ENCODE measurements around the gene CREB5.

CREB5 gene

DNA sequence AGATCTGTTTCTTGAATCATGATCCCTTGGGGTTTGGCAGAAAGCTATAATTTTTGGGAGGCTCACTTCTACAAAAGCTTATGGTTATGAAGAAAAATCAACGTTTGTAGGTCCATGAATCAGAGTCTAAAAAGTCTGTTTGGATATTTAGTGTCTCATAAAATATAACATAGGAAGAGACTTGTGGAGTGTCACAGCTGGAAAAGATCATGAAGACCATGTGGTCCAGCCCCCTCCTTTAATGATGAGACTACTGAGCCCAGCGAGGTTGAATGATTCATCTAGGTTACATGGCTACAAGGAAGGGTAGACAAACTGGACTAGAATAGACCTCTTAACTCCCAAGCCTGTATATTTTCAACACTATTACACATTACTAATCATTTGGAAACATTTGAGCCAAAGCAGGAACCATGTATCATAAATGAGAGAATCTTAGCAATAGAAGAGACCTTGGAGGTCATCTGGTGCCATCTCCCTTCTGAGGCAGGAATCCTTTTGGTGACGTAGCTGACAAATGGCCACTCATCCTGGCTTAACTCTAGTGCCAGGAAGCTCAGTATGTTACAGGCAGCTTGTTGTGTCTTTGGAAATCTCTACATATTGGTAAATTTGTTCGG, 152.5 kb downstream of the CREB5 start:
- Histone ChIP-seq H3K27me3 (replicated peaks; ENCODE audit: control insufficient read depth, insufficient read depth, low read length) (no peaks in the 10 kb centered on the region), H3K4me3 (replicated peaks; ENCODE audit: low read depth, low read length) (no peak overlapping the region), H3K36me3 (ENCODE audit: control insufficient read depth, insufficient read depth, low read length) (no peaks in the 10 kb centered on the region)
- TF ChIP-seq, protein P1, sequence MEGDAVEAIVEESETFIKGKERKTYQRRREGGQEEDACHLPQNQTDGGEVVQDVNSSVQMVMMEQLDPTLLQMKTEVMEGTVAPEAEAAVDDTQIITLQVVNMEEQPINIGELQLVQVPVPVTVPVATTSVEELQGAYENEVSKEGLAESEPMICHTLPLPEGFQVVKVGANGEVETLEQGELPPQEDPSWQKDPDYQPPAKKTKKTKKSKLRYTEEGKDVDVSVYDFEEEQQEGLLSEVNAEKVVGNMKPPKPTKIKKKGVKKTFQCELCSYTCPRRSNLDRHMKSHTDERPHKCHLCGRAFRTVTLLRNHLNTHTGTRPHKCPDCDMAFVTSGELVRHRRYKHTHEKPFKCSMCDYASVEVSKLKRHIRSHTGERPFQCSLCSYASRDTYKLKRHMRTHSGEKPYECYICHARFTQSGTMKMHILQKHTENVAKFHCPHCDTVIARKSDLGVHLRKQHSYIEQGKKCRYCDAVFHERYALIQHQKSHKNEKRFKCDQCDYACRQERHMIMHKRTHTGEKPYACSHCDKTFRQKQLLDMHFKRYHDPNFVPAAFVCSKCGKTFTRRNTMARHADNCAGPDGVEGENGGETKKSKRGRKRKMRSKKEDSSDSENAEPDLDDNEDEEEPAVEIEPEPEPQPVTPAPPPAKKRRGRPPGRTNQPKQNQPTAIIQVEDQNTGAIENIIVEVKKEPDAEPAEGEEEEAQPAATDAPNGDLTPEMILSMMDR (IDR thresholded peaks at IDR 0.05; ENCODE audit: insufficient read depth, low read length, poor library complexity, severe bottlenecking) = no peak
- no peak for DNase-seq (ENCODE audit: extremely low read depth, insufficient read length)

DNA sequence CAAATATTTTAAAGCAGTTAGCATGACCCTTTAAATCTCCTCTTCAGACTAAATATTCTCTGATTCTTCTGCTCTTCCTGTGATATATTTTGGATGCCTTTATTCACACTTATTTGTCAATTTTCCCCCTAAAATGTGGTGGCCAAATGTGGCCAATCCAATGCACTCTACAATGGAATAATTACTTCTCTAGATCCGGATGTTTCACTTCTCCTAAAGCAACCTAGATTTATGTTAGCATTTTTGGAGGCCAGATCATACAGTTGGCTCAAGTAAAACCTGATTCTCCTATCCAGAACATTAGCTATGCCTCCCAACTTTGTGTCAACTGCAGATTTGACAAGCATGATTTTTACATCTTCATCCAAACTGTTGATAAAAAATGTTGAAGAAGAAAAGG, 153.7 kb downstream of the CREB5 start:
- Histone ChIP-seq H3K36me3 (ENCODE audit: control insufficient read depth, insufficient read depth, low read length) (no peaks in the 10 kb centered on the region), H3K27me3 (replicated peaks; ENCODE audit: control insufficient read depth, insufficient read depth, low read length) (no peaks in the 10 kb centered on the region), H3K4me3 (replicated peaks; ENCODE audit: low read depth, low read length) (no peak overlapping the region)
- TF ChIP-seq, protein P1 (IDR thresholded peaks at IDR 0.05; ENCODE audit: insufficient read depth, low read length, poor library complexity, severe bottlenecking) = no peak
- DNase-seq (ENCODE audit: extremely low read depth, insufficient read length) = no peak

DNA sequence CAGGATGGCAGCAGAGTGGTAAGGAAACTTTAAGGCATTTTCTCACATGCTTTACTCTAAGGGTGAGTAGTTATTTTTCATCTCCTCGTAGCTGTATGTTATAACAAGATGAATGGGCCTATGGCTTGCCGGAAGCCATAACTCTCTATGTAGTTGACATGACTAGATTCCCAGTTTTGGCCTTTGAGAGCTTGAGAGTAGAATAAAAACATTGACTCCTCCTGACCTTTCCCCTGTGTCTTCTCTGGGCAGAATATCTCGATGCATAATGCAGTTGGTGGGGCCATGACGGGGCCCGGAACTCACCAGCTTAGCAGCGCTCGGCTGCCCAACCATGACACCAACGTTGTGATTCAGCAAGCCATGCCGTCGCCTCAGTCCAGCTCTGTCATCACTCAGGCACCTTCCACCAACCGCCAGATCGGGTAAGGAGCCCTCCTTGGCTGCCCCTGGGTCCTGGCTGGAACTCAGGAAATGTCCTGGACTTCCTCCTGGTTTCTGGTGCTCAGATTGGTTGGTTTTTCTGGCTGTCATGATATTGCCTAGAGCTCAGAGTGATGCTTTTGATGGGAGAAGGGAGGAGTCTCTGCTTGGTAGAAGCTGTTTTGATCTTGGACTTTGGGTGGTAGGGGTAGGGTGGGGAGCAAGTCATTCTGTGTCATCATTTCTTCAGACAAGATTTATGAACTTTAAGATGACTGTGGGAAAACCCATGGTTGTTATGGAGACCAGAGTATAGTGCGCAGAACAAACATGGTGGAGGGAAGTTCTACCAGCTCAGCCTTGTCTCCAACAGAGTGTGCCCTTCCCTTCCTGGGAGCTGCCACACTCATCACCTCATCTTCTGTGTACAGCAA, 158.0 kb downstream of the CREB5 start:
- peak overlapping the region; percentile 30 for H3K4me3 ChIP-seq (replicated peaks; ENCODE audit: low read depth, low read length)
- peak; percentile 79 for DNase-seq (ENCODE audit: extremely low read depth, insufficient read length)
- TF ChIP-seq, protein P1 (IDR thresholded peaks at IDR 0.05; ENCODE audit: insufficient read depth, low read length, poor library complexity, severe bottlenecking) = no peak
- no peaks in the 10 kb centered on the region for H3K27me3 ChIP-seq (replicated peaks; ENCODE audit: control insufficient read depth, insufficient read depth, low read length)
- H3K36me3 ChIP-seq (ENCODE audit: control insufficient read depth, insufficient read depth, low read length) = no peaks in the 10 kb centered on the region

DNA sequence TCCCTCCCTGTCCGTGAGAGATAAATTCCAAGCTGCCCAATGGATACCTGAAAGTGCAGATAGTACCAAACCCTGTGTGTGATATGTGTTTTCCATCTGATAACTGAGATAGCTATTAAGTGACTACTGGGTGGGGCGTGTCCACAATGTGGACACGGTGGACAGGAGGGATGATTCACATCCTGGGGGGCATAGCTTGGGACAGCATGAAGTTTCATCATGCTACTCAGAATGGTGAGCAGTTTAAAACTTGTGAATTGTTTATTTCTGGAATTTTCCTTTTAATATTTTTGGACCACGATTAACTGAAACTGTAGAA, 158.6 kb downstream of the CREB5 start:
- Histone ChIP-seq H3K4me3 (replicated peaks; ENCODE audit: low read depth, low read length) (peak overlapping the region; percentile 30; the same call in 1 of the 2 replicates), H3K36me3 (ENCODE audit: control insufficient read depth, insufficient read depth, low read length) (no peaks in the 10 kb centered on the region), H3K27me3 (replicated peaks; ENCODE audit: control insufficient read depth, insufficient read depth, low read length) (no peaks in the 10 kb centered on the region)
- TF ChIP-seq, protein P1 (IDR thresholded peaks at IDR 0.05; ENCODE audit: insufficient read depth, low read length, poor library complexity, severe bottlenecking) = no peak
- no peak for DNase-seq (ENCODE audit: extremely low read depth, insufficient read length)

DNA sequence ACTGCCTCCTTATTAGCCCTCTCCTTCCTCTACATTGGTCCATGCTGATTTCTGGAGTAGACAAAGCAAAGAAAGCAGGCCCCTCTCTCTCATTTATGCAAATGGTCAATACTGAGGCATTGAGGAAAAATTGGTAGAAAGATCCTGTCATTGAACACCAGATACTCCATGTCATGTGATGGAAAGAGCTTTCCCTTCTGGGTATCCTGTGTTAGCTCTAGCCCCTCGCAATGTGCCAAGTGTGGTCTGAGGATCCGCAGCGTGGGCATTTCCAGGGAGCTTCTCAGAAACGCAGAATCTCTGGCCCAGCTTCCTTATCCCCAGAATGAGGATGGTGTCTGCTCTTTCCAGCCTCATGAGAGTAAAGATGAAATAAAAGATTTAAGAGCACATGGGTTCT, 159.1 kb downstream of the CREB5 start:
- H3K36me3 ChIP-seq (ENCODE audit: control insufficient read depth, insufficient read depth, low read length) = no peaks in the 10 kb centered on the region
- TF ChIP-seq, protein P1 (IDR thresholded peaks at IDR 0.05; ENCODE audit: insufficient read depth, low read length, poor library complexity, severe bottlenecking) = no peak
- no peak for DNase-seq (ENCODE audit: extremely low read depth, insufficient read length)
- H3K4me3 ChIP-seq (replicated peaks; ENCODE audit: low read depth, low read length) = peak overlapping the region; percentile 30; the same call in 1 of the 2 replicates
- H3K27me3 ChIP-seq (replicated peaks; ENCODE audit: control insufficient read depth, insufficient read depth, low read length) = no peaks in the 10 kb centered on the region

Data from GM06990 (cell line).